Embryonic facial prominence (tissue), 1 donor: Measurements from ENCODE around the gene NOL7.
A peak's percentile ranks its signal among the peaks of the same experiment; 100 is the strongest.

Experiments
- DNase-seq: peaks from one replicate; pipeline ENCODE4 v3.0.0-alpha.2; 2016; ENCODE audit errors: extremely low spot score

NOL7 gene

GRCh38 chr6:13597073-13597472 is 18.1 kb upstream of the NOL7 start:
- no peak for DNase-seq

- no peak for DNase-seq
Observed at GRCh38 chr6:13600036-13600435, 15.1 kb upstream of the NOL7 start.

DNA sequence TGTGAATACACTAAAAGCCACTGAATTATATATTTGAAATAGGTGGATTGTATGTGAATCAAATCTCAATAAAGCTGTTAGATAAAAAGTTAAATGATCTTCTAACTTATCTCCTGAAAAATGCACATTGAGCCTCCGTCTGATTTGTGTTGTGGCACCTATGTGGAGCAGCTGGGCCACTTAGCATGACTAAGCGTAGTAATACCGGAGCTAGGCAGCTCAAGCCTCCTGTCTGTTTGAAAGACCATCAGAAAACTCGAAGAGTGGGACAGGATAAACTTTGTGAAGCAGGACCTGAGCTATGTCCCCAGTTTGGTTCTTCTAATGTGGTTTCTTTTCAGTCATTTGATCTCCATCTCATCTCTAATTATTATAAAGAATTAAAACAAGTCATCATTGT is 11.0 kb upstream of the NOL7 start:
- no peak for DNase-seq

DNA sequence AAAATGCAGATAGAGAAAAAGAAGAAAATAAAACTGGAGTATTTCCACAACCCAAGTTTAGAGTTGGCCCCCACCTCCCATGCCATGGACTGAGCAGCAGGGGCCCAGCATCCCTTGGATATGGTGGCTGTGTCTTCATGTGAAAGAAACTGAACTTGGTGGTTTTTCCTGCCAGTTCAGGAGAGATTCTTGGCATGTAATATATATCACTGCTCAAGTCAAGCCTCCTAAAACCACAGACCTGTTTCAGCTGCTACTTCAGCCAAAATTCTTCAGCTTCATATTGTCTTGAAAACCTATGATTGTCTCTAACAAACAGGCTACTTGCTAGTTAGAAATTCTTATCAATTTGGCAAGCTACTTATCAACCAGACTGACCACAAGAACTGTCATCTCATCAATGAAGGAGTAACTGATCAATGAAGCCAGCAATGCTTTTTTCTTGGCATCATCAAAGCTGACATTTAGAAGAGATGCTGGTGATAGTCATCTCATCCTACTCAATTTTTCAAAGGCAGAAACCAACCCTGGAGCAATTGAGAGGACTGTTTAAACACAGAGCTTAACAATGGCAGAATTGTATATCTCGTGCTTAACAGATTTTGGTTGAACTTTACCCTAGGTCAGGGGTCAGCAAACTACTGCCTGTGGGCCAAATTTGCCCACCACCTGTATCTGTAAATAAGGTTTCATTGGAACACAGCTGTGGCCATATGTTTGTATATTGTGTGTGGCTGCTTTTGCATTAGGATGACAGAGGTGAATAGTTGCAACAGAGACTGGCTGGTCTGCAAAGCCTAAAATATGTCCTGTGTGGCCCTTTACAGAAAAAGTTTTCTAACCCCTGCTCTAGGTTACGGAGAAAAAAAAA is 10.4 kb upstream of the NOL7 start:
- DNase-seq: no peak

DNA sequence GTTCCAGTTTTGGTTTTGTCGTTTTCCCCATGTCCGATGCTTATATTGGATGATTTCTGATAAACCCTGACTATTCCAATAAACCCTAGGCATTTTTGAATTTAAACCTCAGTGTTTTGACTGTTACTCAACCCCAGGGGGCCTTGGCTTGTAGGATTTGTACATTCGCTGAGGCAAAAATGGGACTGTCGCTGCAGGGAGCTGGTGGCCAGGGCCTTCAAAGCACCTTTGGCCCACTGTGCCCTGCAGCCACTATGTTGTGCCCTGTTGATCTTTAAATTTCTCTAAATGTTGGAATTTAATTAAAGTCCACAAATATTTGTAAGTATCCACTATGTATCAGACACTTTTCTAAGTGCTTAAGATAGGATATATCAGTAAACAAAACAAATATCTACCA is 9.5 kb upstream of the NOL7 start:
- DNase-seq: no peak

DNA sequence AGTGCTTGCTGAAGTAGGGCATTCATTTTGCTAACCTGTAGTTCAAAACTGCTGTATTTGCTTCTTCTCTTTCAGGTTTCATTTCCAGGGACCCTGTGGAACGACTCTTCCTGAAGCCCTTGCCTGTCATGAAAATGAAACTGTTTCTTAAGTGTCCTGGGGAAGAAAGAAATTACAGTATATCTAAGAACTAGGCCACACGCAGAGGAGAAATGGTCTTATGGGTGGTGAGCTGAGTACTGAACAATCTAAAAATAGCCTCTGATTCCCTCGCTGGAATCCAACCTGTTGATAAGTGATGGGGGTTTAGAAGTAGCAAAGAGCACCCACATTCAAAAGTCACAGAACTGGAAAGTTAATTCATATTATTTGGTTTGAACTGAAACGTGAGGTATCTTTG is 3.4 kb upstream of the NOL7 start:
- no peak for DNase-seq

DNA sequence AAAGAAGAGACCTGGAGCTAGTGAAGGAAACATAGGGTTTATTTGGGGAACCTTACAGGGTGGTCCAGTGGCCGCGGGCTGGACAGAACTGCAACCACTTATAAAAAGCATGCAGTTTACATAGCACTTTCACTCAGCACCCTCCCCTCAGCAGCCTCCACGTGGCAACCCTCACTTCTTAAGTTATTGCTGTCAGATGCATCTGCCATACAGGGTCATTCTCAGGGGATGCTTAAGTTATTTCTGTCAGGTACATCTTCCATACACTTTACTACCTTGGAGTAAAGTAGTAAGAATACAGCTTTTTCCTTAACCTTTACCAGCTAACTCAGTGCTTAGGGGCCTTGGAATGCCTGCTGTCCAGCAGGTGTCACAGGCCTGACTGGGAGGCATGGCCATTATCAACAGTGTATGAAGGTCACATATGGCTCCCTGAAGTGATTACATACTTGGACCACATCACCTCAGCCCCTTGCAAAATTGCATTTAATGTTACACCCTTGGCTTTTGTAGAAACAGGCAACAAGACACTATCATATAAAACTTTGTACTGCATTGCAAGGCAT is 2.0 kb upstream of the NOL7 start:
- DNase-seq: no peak

- DNase-seq: no peak
Observed at GRCh38 chr6:13614126-13614925, 809 bp upstream of the NOL7 start.

- DNase-seq: peak; percentile 13
Observed at GRCh38 chr6:13615792-13616120, 621 bp downstream of the NOL7 start.

- no peak for DNase-seq
Observed at GRCh38 chr6:13617066-13617465, 1.9 kb downstream of the NOL7 start.

DNA sequence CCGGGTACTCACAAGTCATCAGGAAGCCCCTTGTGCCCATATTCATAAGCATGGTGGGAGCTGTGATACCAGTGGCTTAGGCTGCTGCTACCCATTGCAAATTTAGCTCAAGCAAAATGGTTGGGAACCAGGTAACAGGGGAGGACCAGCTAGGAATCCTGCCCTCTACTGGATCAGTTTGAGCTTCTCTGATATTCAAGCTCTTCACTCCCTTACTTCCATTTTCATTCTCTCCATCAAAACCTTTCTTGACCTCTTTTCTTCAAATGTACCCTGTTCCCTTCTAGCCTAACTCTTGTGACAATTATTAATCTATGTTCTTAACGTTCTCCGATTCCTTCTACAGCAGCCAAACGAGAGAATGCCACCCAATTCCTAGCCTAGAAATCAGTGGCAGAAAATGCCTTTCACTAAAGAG is 9.7 kb downstream of the NOL7 start:
- DNase-seq: no peak

DNA sequence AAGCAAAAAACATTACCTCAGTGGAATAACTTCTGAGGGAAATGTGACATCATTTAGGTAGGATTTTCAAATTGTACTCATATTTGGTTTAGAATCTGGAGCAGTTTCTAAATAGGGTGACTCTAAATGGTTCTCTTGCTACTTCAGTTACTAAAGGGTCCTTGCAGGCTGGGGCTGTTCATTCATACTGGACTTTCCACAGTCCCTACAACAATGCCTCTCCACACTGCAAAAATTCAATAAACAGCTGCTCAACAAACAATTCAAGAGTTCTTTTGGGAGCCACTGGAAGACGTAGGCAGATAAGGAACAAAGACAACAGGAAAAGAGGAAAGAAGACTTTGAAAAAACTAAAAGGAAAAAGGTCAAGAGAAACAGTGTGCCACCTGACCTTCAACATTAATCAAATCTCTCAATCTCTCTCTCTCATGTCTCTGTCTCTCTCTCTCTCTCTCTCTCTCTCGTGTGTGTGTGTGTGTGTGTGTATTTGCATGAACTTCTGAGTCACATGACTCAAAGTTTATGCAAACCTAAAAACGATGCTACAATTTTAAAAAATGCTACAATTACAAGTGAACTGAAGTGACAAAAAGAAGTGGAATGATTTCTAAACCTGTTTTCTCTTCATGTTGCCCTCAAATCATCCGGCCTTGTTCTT is 14.5 kb downstream of the NOL7 start:
- DNase-seq: no peak

GRCh38 chr6:13630499-13630898 is 15.4 kb downstream of the NOL7 start:
- no peak for DNase-seq

DNA sequence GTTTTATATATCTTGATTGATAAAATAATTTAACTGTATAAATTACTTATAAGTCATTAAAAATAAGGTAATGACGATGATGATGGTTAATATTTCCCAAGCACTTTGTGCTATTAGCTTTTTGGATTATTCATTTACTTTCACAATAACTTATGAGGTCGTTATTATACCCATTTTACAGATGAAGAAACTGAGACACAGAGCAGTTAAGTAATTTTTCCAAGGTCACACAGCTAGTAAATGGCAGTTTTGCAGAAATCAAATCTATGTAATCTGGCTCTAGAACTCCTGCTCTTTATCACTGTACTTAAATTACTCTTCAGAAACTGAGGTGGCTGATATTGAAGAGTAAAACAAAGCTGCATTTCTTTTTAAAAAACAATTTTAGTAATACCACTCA is 18.2 kb downstream of the NOL7 start:
- DNase-seq: no peak

GRCh38 chr6:13635948-13636658 is 21.0 kb downstream of the NOL7 start:
- DNase-seq: no peak

DNA sequence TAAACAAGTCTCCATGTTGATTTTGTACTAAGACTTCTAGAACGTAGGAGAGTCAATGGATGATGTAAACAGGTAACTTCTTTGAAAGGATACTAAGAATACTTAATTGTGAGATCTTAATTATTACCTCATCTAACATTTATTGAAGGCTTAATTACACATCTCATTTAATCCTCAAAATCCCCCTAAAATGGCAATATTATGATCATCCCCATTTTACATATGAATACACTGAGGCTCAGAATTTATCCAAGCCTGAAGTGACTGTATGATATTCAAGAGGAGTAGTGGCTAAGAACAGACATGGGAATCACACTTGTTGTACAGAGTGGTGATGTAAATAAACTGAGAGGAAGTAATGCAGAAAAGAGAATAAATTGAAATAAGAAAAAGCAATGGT is 22.9 kb downstream of the NOL7 start:
- DNase-seq: no peak

- no peak for DNase-seq
Observed at GRCh38 chr6:13638626-13639025, 23.5 kb downstream of the NOL7 start.

DNA sequence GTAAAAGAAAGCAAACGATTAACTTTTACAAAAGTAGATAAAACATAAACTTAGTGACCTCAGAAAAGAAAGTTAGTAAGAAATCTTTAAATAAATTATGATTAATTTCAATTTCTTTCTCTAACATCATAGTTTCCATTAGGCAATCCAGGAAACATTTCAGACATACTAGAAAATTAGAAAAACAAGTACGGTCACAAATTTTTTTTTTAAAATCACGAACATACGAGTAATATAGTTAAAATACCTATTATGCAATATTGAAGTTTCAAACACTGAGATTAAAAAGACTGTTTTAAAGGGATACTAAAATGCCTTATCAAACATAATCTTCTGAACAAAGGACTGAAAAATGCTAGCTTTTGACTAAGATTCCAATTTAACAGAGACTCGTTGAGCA is 26.2 kb downstream of the NOL7 start:
- DNase-seq: no peak

DNA sequence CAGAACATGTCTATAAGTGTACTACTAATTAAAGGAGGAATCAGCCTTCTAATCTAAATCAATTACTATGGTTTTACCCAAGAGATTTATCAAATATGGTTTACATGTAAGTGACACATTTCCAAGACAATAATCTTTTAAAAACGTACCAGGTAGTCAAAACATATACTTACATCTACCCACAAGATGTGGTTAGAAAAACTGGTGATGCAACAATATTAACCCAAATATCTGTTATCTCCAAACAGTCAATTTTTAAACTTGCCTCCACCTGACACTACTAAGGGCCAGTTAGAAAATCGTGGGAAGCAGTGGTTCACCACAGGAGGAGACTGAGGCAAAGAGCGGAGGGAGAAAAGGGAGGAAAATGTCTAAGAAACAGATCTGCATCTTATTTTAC is 28.0 kb downstream of the NOL7 start:
- no peak for DNase-seq

- no peak for DNase-seq
Observed at GRCh38 chr6:13648850-13649249, 33.7 kb downstream of the NOL7 start.

DNA sequence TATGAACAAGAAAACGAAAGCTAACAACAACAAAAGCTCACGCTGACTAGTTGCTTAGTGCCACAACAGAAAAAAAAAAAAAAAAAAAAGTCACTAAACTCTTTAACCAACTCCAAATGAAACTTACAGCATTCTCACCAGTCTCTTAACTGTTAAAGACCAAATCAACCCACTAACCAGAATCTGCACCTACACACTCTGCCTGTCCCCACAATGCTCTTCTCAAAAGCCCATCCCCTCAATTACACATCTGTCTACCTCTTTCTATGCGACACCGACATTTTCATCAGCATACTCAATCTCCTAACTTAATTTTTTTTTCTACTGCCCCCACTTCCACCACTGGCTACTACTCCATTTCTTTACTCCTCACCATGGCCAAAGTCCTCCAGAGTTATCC is 34.3 kb downstream of the NOL7 start:
- DNase-seq: no peak

DNA sequence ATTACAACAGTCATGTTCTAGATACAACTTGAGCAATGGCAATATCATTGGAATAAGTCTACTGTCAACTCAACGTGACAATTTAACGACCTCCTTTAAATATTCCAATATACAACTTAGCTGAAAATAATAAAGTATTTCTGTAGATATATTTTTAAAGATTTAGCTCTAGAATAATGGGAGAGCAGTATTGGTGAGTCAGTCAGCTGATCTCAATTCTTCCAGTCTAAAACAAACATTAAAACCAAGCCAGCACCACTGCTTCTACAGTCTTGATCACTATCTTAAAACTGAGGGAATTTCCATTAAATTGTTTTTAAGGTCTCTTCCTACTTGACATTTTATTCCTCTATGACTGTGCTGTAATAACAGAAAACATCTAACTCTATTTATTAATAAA is 38.2 kb downstream of the NOL7 start:
- no peak for DNase-seq
